HCT116 (cell line): ENCODE data around the gene TMIE. TPM values are rescaled to one million over a fixed set of nuclear protein-coding genes. Genes with fewer than 3 reads are reported as not detected.

Experiments used
- ATAC-seq: fragments of 200-7000 bp; cut with Tn5 transposase; 2 replicates; pipeline ENCODE4 v1.9.1; 2020; ENCODE audit warnings: mild to moderate bottlenecking, moderate library complexity
- BruUV-seq: library from RNA; stranded (reverse); fragments of 400-500 nt; replicated peaks from 2 replicates; lab custom pipeline; 2021; lab: Mats Ljungman, UMichigan
- CTCF ChIA-PET: fragments of 300-600 bp; sonication (Branson Sonifier 250); formaldehyde crosslinking; loops from one replicate; lab custom pipeline; 2021; ENCODE audit warnings: antibody characterized with exemption; lab: Charles Lee
- POLR2A ChIA-PET: fragments of 300-600, 350-600 bp; sonication (Branson Sonifier 250); formaldehyde crosslinking; loops from one replicate; lab custom pipeline; 2021; ENCODE audit warnings: antibody characterized with exemption; lab: Charles Lee
- RAD21 ChIA-PET, 2 experiments: fragments of 300-600 bp; sonication (Branson Sonifier 250); formaldehyde crosslinking; loops; one replicate each; lab custom pipeline; 2023; ENCODE audit warnings: low total read pairs in 2 of 2; ENCODE audit not compliant: uncharacterized antibody in 2 of 2, unreplicated experiment in 2 of 2, low non-redundant PET in 1 of 2; lab: Charles Lee
- DNase-seq: peaks from one replicate; pipeline ENCODE4 v3.0.0-alpha.2; 2010; ENCODE audit warnings: low read depth, low spot score
- H2AFZ ChIP-seq: fragments of 200-600 bp; shearing (Covaris generic), sonication (generic); 2 replicates; pipeline ENCODE4 v1.6.1; 2017; ENCODE audit warnings: low read depth, mixed run types, mixed read lengths, antibody characterized with exemption, low read length; ENCODE audit not compliant: poor library complexity, severe bottlenecking
- H3K27ac ChIP-seq: 2 replicates; pipeline ENCODE4 v1.5.1; 2012; ENCODE audit warnings: low read depth, low read length
- H3K27me3 ChIP-seq: fragments of 200-600 bp; sonication (generic); 2 replicates; pipeline ENCODE4 v1.6.1; 2016; ENCODE audit warnings: mixed run types, low read length, mixed read lengths; ENCODE audit not compliant: insufficient read depth
- H3K36me3 ChIP-seq, 2 experiments: fragments of 200-500 bp in 1 of 2; fragments of 200-600 bp in 1 of 2; sonication (Bioruptor generic) in 1 of 2; sonication (generic) in 1 of 2; 2 replicates each; pipeline versions ENCODE4 v1.5.1 to v1.6.1; 2014 to 2016; ENCODE audit warnings: low read length in 2 of 2, inconsistent platforms in 1 of 2, mixed read lengths in 1 of 2, mixed run types in 1 of 2; ENCODE audit not compliant: insufficient read depth in 2 of 2, control insufficient read depth in 1 of 2
- H3K4me1 ChIP-seq, 2 experiments: fragments of 200-600 bp in 1 of 2; sonication (generic) in 1 of 2; 2 replicates each; pipeline versions ENCODE4 v1.5.1 to v1.6.1; 2012 to 2017; ENCODE audit warnings: low read length in 2 of 2, inconsistent platforms in 1 of 2, mild to moderate bottlenecking in 1 of 2, mixed read lengths in 1 of 2, mixed run types in 1 of 2, moderate library complexity in 1 of 2; ENCODE audit not compliant: insufficient read depth in 2 of 2, control insufficient read depth in 1 of 2
- H3K4me2 ChIP-seq: fragments of 200-600 bp; sonication (generic); 2 replicates; pipeline ENCODE4 v1.6.1; 2017; ENCODE audit warnings: mixed run types, low read length, mixed read lengths
- H3K4me3 ChIP-seq, 2 experiments: fragments of 200-600 bp in 1 of 2; sonication (generic) in 1 of 2; replicated peaks in 1 of 2; 2 replicates each; pipeline ENCODE4 v1.5.1; 2011 to 2016; ENCODE audit warnings: low read length in 2 of 2, control low read depth in 1 of 2, low read depth in 1 of 2, mild to moderate bottlenecking in 1 of 2, mixed read lengths in 1 of 2, mixed run types in 1 of 2
- H3K79me2 ChIP-seq: fragments of 200-600 bp; sonication (generic); 2 replicates; pipeline ENCODE4 v1.6.1; 2017; ENCODE audit warnings: mild to moderate bottlenecking, mixed run types, low read length, moderate library complexity, mixed read lengths; ENCODE audit not compliant: insufficient read depth
- H3K9ac ChIP-seq: fragments of 200-600 bp; sonication (generic); 2 replicates; pipeline ENCODE4 v1.6.1; 2016; ENCODE audit warnings: low read length, mixed read lengths
- H3K9me2 ChIP-seq: fragments of 200-600 bp; sonication (generic), shearing (Covaris generic); 2 replicates; pipeline ENCODE4 v1.6.1; 2017; ENCODE audit warnings: mixed run types, mild to moderate bottlenecking, moderate library complexity; ENCODE audit not compliant: insufficient read depth
- H3K9me3 ChIP-seq, 2 experiments: fragments of 200-500 bp in 1 of 2; fragments of 200-600 bp in 1 of 2; sonication (Bioruptor generic) in 1 of 2; sonication (generic) in 1 of 2; 2 replicates each; pipeline ENCODE4 v1.6.1; 2014 to 2017; ENCODE audit warnings: low read length in 2 of 2, mixed read lengths in 2 of 2, inconsistent platforms in 1 of 2, low read depth in 1 of 2, mild to moderate bottlenecking in 1 of 2, mixed run types in 1 of 2, moderate library complexity in 1 of 2; ENCODE audit not compliant: control insufficient read depth in 1 of 2, insufficient read depth in 1 of 2
- H4K20me1 ChIP-seq: fragments of 200-600 bp; sonication (generic), shearing (Covaris generic); 2 replicates; pipeline ENCODE4 v1.6.1; 2017; ENCODE audit warnings: mixed run types, mild to moderate bottlenecking, moderate library complexity; ENCODE audit not compliant: insufficient read depth
- CEBPB ChIP-seq: IDR thresholded peaks from 2 replicates; pipeline ENCODE4 v1.6.1; 2012; ENCODE audit warnings: low read depth
- CTCF ChIP-seq, 3 experiments: fragments of 200-600 bp in 1 of 3; sonication (generic) in 1 of 3; IDR thresholded peaks in 2 of 3; conservative IDR thresholded peaks in 1 of 3; 2 replicates each; pipeline ENCODE4 v1.5.1; 2012 to 2017; ENCODE audit warnings: low read depth in 2 of 3, low read length in 2 of 3, antibody characterized with exemption in 1 of 3, borderline replicate concordance in 1 of 3, control low read depth in 1 of 3, mild to moderate bottlenecking in 1 of 3, mixed read lengths in 1 of 3, mixed run types in 1 of 3, moderate library complexity in 1 of 3; ENCODE audit not compliant: insufficient read depth in 1 of 3
- EZH2phosphoT487 ChIP-seq: fragments of 200-600 bp; IDR thresholded peaks from 2 replicates; pipeline ENCODE4 v1.6.1; 2018; ENCODE audit warnings: antibody characterized with exemption, borderline replicate concordance
- RAD21 ChIP-seq: IDR thresholded peaks from 2 replicates; pipeline ENCODE4 v1.6.1; 2012; ENCODE audit warnings: low read depth, mild to moderate bottlenecking
- TCF7L2 ChIP-seq: IDR thresholded peaks from 2 replicates; pipeline ENCODE4 v1.7.0; 2011; ENCODE audit warnings: borderline replicate concordance, inconsistent platforms; ENCODE audit not compliant: insufficient read depth, insufficient read length; ENCODE audit errors: extremely low read depth
- ZBTB33 ChIP-seq: IDR thresholded peaks from 2 replicates; pipeline ENCODE4 v1.6.1; 2011; ENCODE audit warnings: mild to moderate bottlenecking, low read length, moderate library complexity; ENCODE audit not compliant: insufficient replicate concordance; ENCODE audit errors: extremely low read depth
- ZFX ChIP-seq: fragments of 450-650 bp; IDR thresholded peaks from 2 replicates; pipeline ENCODE4 v1.6.1; 2017
- intact Hi-C: fragments of 100-400 bp; cut with micrococcal nuclease; formaldehyde crosslinking; loops from 2 replicates; pipeline ENCODE4 v1.10.0; 2022
- total RNA-seq: library from RNA; stranded (reverse); gene quantifications from one replicate; pipeline ENCODE4 v1.2.1, GENCODE V29; 2021; ENCODE audit not compliant: unreplicated experiment
- TF ChIP-seq, protein P1 (sequence below): IDR thresholded peaks from 2 replicates; pipeline ENCODE4 v1.6.1; 2012; ENCODE audit warnings: low read depth

TMIE gene
- total RNA-seq, 1 experiment from 2014 or later: 0.74 TPM

- Histone ChIP-seq H3K27me3 (no peaks in the 10 kb centered on the region), H3K4me3 (no peak overlapping the region), H3K4me1 (no peaks in the 10 kb centered on the region), H3K4me2 (no peak overlapping the region), H4K20me1 (no peaks in the 10 kb centered on the region), H3K9me2 (no peaks in the 10 kb centered on the region), H3K9me3 (no peaks in the 10 kb centered on the region), H3K79me2 (no peaks in the 10 kb centered on the region), H2AFZ (no peak overlapping the region), H3K27ac (no peak overlapping the region), H3K9ac (no peak overlapping the region), H3K36me3 (no peaks in the 10 kb centered on the region)
- BruUV-seq: no TSS peak
- CTCF ChIA-PET: no interaction called here
- POLR2A ChIA-PET: no interaction called here
- DNase-seq (no peak), ATAC-seq (no peak)
- intact Hi-C loops: no loop called here
- no peak for TF ChIP-seq ZBTB33
- TF ChIP-seq TCF7L2: no peak
- TF ChIP-seq, protein P1, sequence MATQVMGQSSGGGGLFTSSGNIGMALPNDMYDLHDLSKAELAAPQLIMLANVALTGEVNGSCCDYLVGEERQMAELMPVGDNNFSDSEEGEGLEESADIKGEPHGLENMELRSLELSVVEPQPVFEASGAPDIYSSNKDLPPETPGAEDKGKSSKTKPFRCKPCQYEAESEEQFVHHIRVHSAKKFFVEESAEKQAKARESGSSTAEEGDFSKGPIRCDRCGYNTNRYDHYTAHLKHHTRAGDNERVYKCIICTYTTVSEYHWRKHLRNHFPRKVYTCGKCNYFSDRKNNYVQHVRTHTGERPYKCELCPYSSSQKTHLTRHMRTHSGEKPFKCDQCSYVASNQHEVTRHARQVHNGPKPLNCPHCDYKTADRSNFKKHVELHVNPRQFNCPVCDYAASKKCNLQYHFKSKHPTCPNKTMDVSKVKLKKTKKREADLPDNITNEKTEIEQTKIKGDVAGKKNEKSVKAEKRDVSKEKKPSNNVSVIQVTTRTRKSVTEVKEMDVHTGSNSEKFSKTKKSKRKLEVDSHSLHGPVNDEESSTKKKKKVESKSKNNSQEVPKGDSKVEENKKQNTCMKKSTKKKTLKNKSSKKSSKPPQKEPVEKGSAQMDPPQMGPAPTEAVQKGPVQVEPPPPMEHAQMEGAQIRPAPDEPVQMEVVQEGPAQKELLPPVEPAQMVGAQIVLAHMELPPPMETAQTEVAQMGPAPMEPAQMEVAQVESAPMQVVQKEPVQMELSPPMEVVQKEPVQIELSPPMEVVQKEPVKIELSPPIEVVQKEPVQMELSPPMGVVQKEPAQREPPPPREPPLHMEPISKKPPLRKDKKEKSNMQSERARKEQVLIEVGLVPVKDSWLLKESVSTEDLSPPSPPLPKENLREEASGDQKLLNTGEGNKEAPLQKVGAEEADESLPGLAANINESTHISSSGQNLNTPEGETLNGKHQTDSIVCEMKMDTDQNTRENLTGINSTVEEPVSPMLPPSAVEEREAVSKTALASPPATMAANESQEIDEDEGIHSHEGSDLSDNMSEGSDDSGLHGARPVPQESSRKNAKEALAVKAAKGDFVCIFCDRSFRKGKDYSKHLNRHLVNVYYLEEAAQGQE: peak; percentile 18; the same call in 1 of the 2 replicates
- TF ChIP-seq ZFX: no peak
- TF ChIP-seq RAD21: no peak
- TF ChIP-seq CTCF (IDR thresholded peaks at IDR 0.05 in 2 of 3, conservative IDR thresholded peaks at IDR 0.05 in 1 of 3; ENCODE audit: borderline replicate concordance in 1 of 3, insufficient read depth in 1 of 3, low read depth in 2 of 3, low read length in 2 of 3): no peak
- TF ChIP-seq EZH2phosphoT487: no peak
- no peak for TF ChIP-seq CEBPB
- RAD21 ChIA-PET: no interaction called here
Measured at GRCh38 chr3:46742992-46743585, 41.9 kb downstream of the TMIE start.
